Sigmoid colon (tissue), 4 donors: Measurements from ENCODE around the gene TNIP2.

Experiments
- POLR2A ChIP-seq, 2 donors: fragments of 450-650 bp; IDR thresholded peaks; one replicate each; pipeline ENCODE4 v1.6.1; 2016; ENCODE audit warnings: antibody characterized with exemption in 2 of 2, mild to moderate bottlenecking in 2 of 2, moderate library complexity in 2 of 2
- POLR2AphosphoS5 ChIP-seq, 4 donors: sonication (generic); formaldehyde crosslinking; IDR thresholded peaks; one replicate each; pipeline ENCODE4 v1.6.1; 2017; ENCODE audit warnings: antibody characterized with exemption in 4 of 4
- TF ChIP-seq, protein P1 (sequence below), 4 experiments: fragments of 450-650 bp in 3 of 4; fragments of 200-600 bp in 1 of 4; IDR thresholded peaks; one replicate each; pipeline ENCODE4 v1.5.1; 2016 to 2019; ENCODE audit warnings: antibody characterized with exemption in 4 of 4, mild to moderate bottlenecking in 3 of 4, moderate library complexity in 2 of 4

DNA sequence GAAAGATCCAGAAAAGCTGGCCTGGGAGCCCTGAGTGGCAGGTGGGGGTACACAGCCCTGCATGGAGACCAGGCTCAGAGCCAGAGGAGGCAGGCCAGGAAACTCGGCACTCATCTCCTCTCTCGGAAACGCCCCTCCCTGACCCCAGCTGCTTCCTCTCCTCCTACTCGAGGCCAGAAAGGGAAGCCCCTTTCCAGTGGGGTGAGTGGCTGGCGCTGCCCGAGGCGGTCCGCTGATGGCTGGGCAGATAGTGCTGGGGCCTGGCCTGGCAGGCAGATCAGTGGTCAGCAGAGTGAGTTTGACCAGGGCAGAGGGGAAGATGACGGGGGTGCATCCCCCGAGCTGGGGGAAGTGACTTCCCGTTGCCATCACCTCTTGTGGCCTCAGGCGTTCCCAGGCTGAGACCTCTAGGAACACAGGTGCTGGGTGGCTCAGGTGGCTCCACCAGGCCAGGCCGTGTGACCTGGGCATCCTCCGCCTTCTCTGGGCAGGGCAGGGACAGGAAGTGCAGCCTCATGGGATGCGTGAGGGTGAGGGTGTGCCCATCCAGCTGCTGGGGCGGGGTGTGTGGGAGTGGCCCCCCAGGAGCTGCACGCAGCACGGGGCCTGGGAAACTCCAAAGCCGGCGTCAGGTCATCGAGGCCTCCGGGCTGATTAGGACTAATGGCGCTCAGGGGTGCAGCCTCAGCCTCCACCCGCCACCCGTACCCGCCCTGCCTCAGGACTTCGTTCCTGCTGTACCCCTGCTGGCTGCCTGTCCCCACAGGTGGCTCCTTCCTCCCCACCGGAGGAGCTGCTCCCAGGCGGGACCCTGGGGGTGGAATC lies 42.5 kb upstream of the TNIP2 start:
- TF ChIP-seq, protein P1, sequence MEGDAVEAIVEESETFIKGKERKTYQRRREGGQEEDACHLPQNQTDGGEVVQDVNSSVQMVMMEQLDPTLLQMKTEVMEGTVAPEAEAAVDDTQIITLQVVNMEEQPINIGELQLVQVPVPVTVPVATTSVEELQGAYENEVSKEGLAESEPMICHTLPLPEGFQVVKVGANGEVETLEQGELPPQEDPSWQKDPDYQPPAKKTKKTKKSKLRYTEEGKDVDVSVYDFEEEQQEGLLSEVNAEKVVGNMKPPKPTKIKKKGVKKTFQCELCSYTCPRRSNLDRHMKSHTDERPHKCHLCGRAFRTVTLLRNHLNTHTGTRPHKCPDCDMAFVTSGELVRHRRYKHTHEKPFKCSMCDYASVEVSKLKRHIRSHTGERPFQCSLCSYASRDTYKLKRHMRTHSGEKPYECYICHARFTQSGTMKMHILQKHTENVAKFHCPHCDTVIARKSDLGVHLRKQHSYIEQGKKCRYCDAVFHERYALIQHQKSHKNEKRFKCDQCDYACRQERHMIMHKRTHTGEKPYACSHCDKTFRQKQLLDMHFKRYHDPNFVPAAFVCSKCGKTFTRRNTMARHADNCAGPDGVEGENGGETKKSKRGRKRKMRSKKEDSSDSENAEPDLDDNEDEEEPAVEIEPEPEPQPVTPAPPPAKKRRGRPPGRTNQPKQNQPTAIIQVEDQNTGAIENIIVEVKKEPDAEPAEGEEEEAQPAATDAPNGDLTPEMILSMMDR (IDR thresholded peaks at IDR 0.05) = no peak
- TF ChIP-seq POLR2AphosphoS5 (IDR thresholded peaks at IDR 0.05) (peak in 2 of 4 donors; percentile 43 to 47), POLR2A (IDR thresholded peaks at IDR 0.05) (no peak)
